H1 (cell line): ENCODE results near the gene LRRC3C. TPM values are rescaled to one million over a fixed set of nuclear protein-coding genes. Genes with fewer than 3 reads are reported as not detected.

Experiments
- CTCF ChIA-PET: fragments of 300-600 bp; sonication (Branson Sonifier 250); formaldehyde crosslinking; loops from one replicate; lab custom pipeline; 2021; ENCODE audit not compliant: partially characterized antibody; lab: Charles Lee
- POLR2A ChIA-PET: fragments of 300-600 bp; sonication (Branson Sonifier 250); formaldehyde crosslinking; loops from one replicate; lab custom pipeline; 2021; ENCODE audit warnings: inconsistent platforms; ENCODE audit not compliant: partially characterized antibody; lab: Charles Lee
- DNase-seq, 2 experiments: peaks; one replicate each; pipeline versions ENCODE4 v3.0.0 to v3.0.0-alpha.2; 2010 to 2022; ENCODE audit warnings: low spot score in 2 of 2, low read depth in 1 of 2, mixed read lengths in 1 of 2
- FAIRE-seq: peaks from 2 replicates; lab custom pipeline; 2011; peaks lifted over from hg19 to GRCh38; lab: Jason Lieb, UNC
- H2AFZ ChIP-seq: 2 replicates; pipeline ENCODE4 v1.8.1; 2012; ENCODE audit warnings: low read length, inconsistent platforms
- H2AK5ac ChIP-seq: 2 replicates; pipeline ENCODE4 v1.6.1; 2013; ENCODE audit warnings: low read depth, low read length
- H2BK120ac ChIP-seq: replicated peaks from 2 replicates; pipeline ENCODE3; 2013; ENCODE audit warnings: low read depth, low read length, inconsistent platforms
- H2BK12ac ChIP-seq: 2 replicates; pipeline ENCODE4 v1.6.1; 2013; ENCODE audit warnings: low read depth, low read length
- H2BK15ac ChIP-seq: 2 replicates; pipeline ENCODE4 v1.6.1; 2013; ENCODE audit warnings: low read length
- H2BK20ac ChIP-seq: 2 replicates; pipeline ENCODE4 v1.6.1; 2013; ENCODE audit warnings: low read length
- H2BK5ac ChIP-seq: 2 replicates; pipeline ENCODE4 v1.6.1; 2013; ENCODE audit warnings: low read depth, low read length
- H3K14ac ChIP-seq: 2 replicates; pipeline ENCODE4 v1.6.1; 2013; ENCODE audit warnings: inconsistent platforms; ENCODE audit not compliant: insufficient read length
- H3K18ac ChIP-seq: 2 replicates; pipeline ENCODE4 v1.6.1; 2013; ENCODE audit warnings: low read length; ENCODE audit errors: extremely low read depth
- H3K23ac ChIP-seq: 2 replicates; pipeline ENCODE4 v1.6.1; 2013; ENCODE audit warnings: inconsistent platforms; ENCODE audit not compliant: insufficient read length
- H3K23me2 ChIP-seq: 2 replicates; pipeline ENCODE4 v1.6.1; 2013; ENCODE audit warnings: low read depth, low read length
- H3K27ac ChIP-seq: 2 replicates; pipeline ENCODE4 v1.6.1; 2011; ENCODE audit warnings: low read depth, low read length, inconsistent platforms
- H3K27me3 ChIP-seq, 4 experiments: replicated peaks in 1 of 4; 1 replicate in 1 of 4; 2 replicates in 3 of 4; pipeline versions ENCODE4 v1.6.1 to v1.8.1; 2011 to 2013; ENCODE audit warnings: low read length in 3 of 4, mild to moderate bottlenecking in 3 of 4, inconsistent platforms in 2 of 4, mixed read lengths in 2 of 4, moderate library complexity in 1 of 4; ENCODE audit not compliant: control insufficient read depth in 3 of 4, insufficient read depth in 3 of 4; ENCODE audit errors: extremely low read depth in 1 of 4
- H3K36me3 ChIP-seq, 4 experiments: 2 replicates each; pipeline versions ENCODE4 v1.6.1 to v1.8.1; 2011 to 2013; ENCODE audit warnings: mild to moderate bottlenecking in 4 of 4, low read length in 3 of 4, moderate library complexity in 2 of 4, control low read depth in 1 of 4, inconsistent platforms in 1 of 4; ENCODE audit not compliant: insufficient read depth in 4 of 4, control insufficient read depth in 2 of 4
- H3K4ac ChIP-seq: replicated peaks from 2 replicates; pipeline ENCODE3; 2013; ENCODE audit warnings: low read length, low read depth, mixed read lengths, inconsistent platforms; ENCODE audit not compliant: insufficient read length
- H3K4me1 ChIP-seq, 4 experiments: replicated peaks in 1 of 4; 1 replicate in 1 of 4; 2 replicates in 3 of 4; pipeline versions ENCODE4 v1.6.1 to v1.8.1; 2011 to 2013; ENCODE audit warnings: low read length in 3 of 4, inconsistent platforms in 2 of 4, mixed read lengths in 1 of 4; ENCODE audit not compliant: insufficient read depth in 4 of 4, control insufficient read depth in 3 of 4
- H3K4me2 ChIP-seq, 2 experiments: 2 replicates each; pipeline versions ENCODE4 v1.6.1 to v1.8.1; 2011 to 2013; ENCODE audit warnings: low read depth in 2 of 2, low read length in 2 of 2, control low read depth in 1 of 2, inconsistent platforms in 1 of 2, mild to moderate bottlenecking in 1 of 2; ENCODE audit not compliant: insufficient read depth in 1 of 2
- H3K4me3 ChIP-seq, 4 experiments: fragments of 200-600, 300-600 bp in 1 of 4; sonication (generic), shearing (Covaris generic), sonication (Bioruptor Twin) in 1 of 4; 2 replicates each; pipeline versions ENCODE4 v1.5.1 to v1.8.1; 2011 to 2016; ENCODE audit warnings: low read length in 4 of 4, low read depth in 3 of 4, control low read depth in 2 of 4, inconsistent platforms in 2 of 4, mild to moderate bottlenecking in 2 of 4, mixed read lengths in 1 of 4, moderate library complexity in 1 of 4; ENCODE audit not compliant: insufficient read depth in 2 of 4; ENCODE audit errors: extremely low read depth in 1 of 4
- H3K56ac ChIP-seq: replicated peaks from 2 replicates; pipeline ENCODE3; 2013; ENCODE audit warnings: low read depth, mild to moderate bottlenecking, mixed read lengths, low read length, inconsistent platforms; ENCODE audit not compliant: insufficient read length
- H3K79me1 ChIP-seq: 2 replicates; pipeline ENCODE4 v1.6.1; 2013; ENCODE audit warnings: low read depth, low read length, control low read depth
- H3K79me2 ChIP-seq, 2 experiments: 2 replicates each; pipeline versions ENCODE4 v1.6.1 to v1.8.1; 2012 to 2013; ENCODE audit warnings: low read length in 2 of 2, mild to moderate bottlenecking in 2 of 2, inconsistent platforms in 1 of 2; ENCODE audit not compliant: insufficient read depth in 2 of 2, control insufficient read depth in 1 of 2
- H3K9ac ChIP-seq, 4 experiments: replicated peaks in 1 of 4; 1 replicate in 1 of 4; 2 replicates in 3 of 4; pipeline versions ENCODE4 v1.6.1 to v1.8.1; 2011 to 2013; ENCODE audit warnings: low read depth in 3 of 4, low read length in 3 of 4, control low read depth in 2 of 4, mild to moderate bottlenecking in 2 of 4, moderate library complexity in 2 of 4, inconsistent platforms in 1 of 4; ENCODE audit errors: extremely low read depth in 1 of 4
- H3K9me3 ChIP-seq, 2 experiments: 2 replicates each; pipeline versions ENCODE4 v1.6.1 to v1.8.1; 2012 to 2013; ENCODE audit warnings: mild to moderate bottlenecking in 2 of 2, moderate library complexity in 2 of 2, control low read depth in 1 of 2, inconsistent platforms in 1 of 2, low read depth in 1 of 2, low read length in 1 of 2, mixed read lengths in 1 of 2; ENCODE audit not compliant: insufficient read depth in 2 of 2
- H4K20me1 ChIP-seq, 2 experiments: replicated peaks in 1 of 2; 2 replicates each; pipeline versions ENCODE3 to v1.8.1; 2011 to 2013; ENCODE audit warnings: inconsistent platforms in 2 of 2, low read length in 2 of 2, mild to moderate bottlenecking in 1 of 2; ENCODE audit not compliant: insufficient read depth in 2 of 2, control insufficient read depth in 1 of 2
- H4K5ac ChIP-seq: 2 replicates; pipeline ENCODE4 v1.6.1; 2013; ENCODE audit warnings: low read length, low read depth, mixed read lengths, inconsistent platforms; ENCODE audit not compliant: insufficient read length
- H4K8ac ChIP-seq: 2 replicates; pipeline ENCODE4 v1.8.0; 2013; ENCODE audit warnings: mild to moderate bottlenecking, moderate library complexity, low read length, inconsistent platforms; ENCODE audit not compliant: insufficient read depth; ENCODE audit errors: extremely low read depth
- H4K91ac ChIP-seq: replicated peaks from 2 replicates; pipeline ENCODE3; 2013; ENCODE audit warnings: low read length, mixed read lengths, inconsistent platforms; ENCODE audit not compliant: insufficient read length
- JUN ChIP-seq: IDR thresholded peaks from 2 replicates; pipeline ENCODE4 v1.6.1; 2011; ENCODE audit warnings: low read depth, mild to moderate bottlenecking, improper control_type of control experiment, low read length
- PHF8 ChIP-seq: fragments of 200-600 bp; sonication (generic); conservative IDR thresholded peaks from 2 replicates; pipeline ENCODE4 v1.7.1; 2012; ENCODE audit warnings: low read depth, mild to moderate bottlenecking, inconsistent platforms, low read length, moderate library complexity
- SIN3A ChIP-seq, 2 experiments: IDR thresholded peaks in 1 of 2; conservative IDR thresholded peaks in 1 of 2; 2 replicates each; pipeline ENCODE4 v1.6.1; 2011 to 2012; ENCODE audit warnings: low read length in 2 of 2, improper control_type of control experiment in 1 of 2, low read depth in 1 of 2, mild to moderate bottlenecking in 1 of 2
- WGBS, 2 experiments: shearing (Covaris generic) in 1 of 2; methylation state at CpG; one replicate each; pipeline versions ENCODE4 v1.1.6 to v1.1.7; 2013 to 2015; ENCODE audit warnings: low lambda C conversion rate in 2 of 2, mixed read lengths in 2 of 2, inconsistent platforms in 1 of 2, low coverage in 1 of 2, missing lambda C conversion rate in 1 of 2; ENCODE audit not compliant: insufficient replicate concordance in 2 of 2, insufficient coverage in 1 of 2, insufficient read length in 1 of 2; ENCODE audit errors: extremely low coverage in 1 of 2, missing lambda C conversion rate in 1 of 2; 5-methylcytosine and 5-hydroxymethylcytosine counted together
- polyA plus RNA-seq, 7 experiments: library from polyadenylated mRNA; depleted of rRNA in 3 of 7; stranded (reverse) in 5 of 7; unstranded in 2 of 7; fragments of >200 nt in 5 of 7; fragments of 200-250 nt in 2 of 7; gene quantifications; 1 replicate in 5 of 7; 2 replicates in 1 of 7; 4 replicates in 1 of 7; pipeline versions ENCODE4 v1.2.1 to v1.2.3, GENCODE V29; 2011 to 2013; ENCODE audit warnings: missing spikeins in 2 of 7, mixed read lengths in 2 of 7
- total RNA-seq: library from RNA; stranded (reverse); fragmentation: NEBNext Ultra II Directional; extraction: Animal tissue kit (Norgen Biotek cat#: 25700); gene quantifications from 2 replicates; pipeline ENCODE4 v1.2.1, GENCODE V29; 2021
- TF ChIP-seq, protein P1 (sequence below), 3 experiments: IDR thresholded peaks; 1 replicate in 2 of 3; 2 replicates in 1 of 3; pipeline versions ENCODE4 v1.5.1 to v1.6.1; 2011; ENCODE audit warnings: low read length in 3 of 3, mild to moderate bottlenecking in 3 of 3, inconsistent platforms in 2 of 3, low read depth in 1 of 3, moderate library complexity in 1 of 3; ENCODE audit not compliant: insufficient read depth in 1 of 3; ENCODE audit errors: control extremely low read depth in 1 of 3
- TF ChIP-seq, protein P2 (sequence below): IDR thresholded peaks from 2 replicates; pipeline ENCODE4 v1.6.1; 2011; ENCODE audit warnings: low read depth, mild to moderate bottlenecking, low read length; ENCODE audit not compliant: insufficient read depth

The LRRC3C gene
- total and polyA plus RNA-seq, 2 of the 8 experiments (the other 6 are each of a cell fraction or from before 2014, with no cell fraction given): not detected

DNA sequence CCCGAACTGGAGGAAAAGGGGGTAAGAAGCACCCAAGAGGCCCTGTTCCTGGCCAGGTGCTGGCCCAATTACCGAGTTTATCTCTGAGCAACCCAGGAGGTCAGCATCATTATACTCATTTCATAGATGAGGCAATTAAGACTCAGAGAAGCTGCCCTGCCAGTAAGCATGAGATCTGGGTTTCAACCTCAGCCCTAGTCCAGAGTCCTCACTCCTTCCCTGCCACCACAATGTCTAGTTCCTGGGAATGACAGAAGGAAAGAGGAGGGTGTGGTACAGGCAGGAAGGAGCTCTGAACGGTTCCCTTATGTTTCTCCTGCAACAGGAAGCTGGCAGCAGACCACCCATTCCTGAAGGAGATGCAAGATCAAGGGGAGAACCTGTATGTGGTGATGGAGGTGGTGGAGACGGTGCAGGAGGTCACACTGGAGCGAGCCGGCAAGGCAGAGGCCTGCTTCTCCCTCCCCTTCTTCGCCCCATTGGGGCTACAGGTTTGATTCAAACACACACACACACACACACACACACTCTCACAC, 42.7 kb downstream of the LRRC3C start:
- no peaks in the 10 kb centered on the region for H3K9me3 ChIP-seq
- H2BK120ac ChIP-seq: no peak overlapping the region
- no peak overlapping the region for H2BK15ac ChIP-seq
- H2AFZ ChIP-seq: no peak overlapping the region
- no peak overlapping the region for H3K56ac ChIP-seq
- H3K36me3 ChIP-seq: no peaks in the 10 kb centered on the region
- no peak overlapping the region for H3K23ac ChIP-seq
- H4K5ac ChIP-seq: no peak overlapping the region
- DNase-seq (no peak), FAIRE-seq (no peak)
- H2AK5ac ChIP-seq: no peak overlapping the region
- no peaks in the 10 kb centered on the region for H3K23me2 ChIP-seq
- no peak overlapping the region for H3K4me2 ChIP-seq
- H2BK5ac ChIP-seq: no peak overlapping the region
- peak overlapping the region; percentile 11; the same call in 1 of the 2 replicates for H4K8ac ChIP-seq
- H3K27ac ChIP-seq: no peak overlapping the region
- H3K18ac ChIP-seq: no peak overlapping the region
- no peak overlapping the region; a peak in 1 of 7 replicates for H3K9ac ChIP-seq
- peaks cover 0 to 3% (median 1%) of the 10 kb centered on the region in 4 experiments; a peak in 3 of 7 replicates for H3K27me3 ChIP-seq
- ChIA-PET CTCF (interaction anchor here (1.1 to 11.9 kb wide), 4 partner anchors 10 to 124 kb away, joined by 3 to 96 read pairs (median 6); partner anchors contain the start of genes GSDMA and PSMD3), POLR2A (interaction anchor here (0.7 kb wide), 1 partner anchor 12 kb away, joined by 3 read pairs; no protein-coding TSS in a partner anchor)
- H3K14ac ChIP-seq: no peak overlapping the region
- H3K4me1 ChIP-seq: no peaks in the 10 kb centered on the region
- no peaks in the 10 kb centered on the region for H4K20me1 ChIP-seq
- H3K79me2 ChIP-seq: no peaks in the 10 kb centered on the region
- no peak overlapping the region for H4K91ac ChIP-seq
- 87% methylated on average over 6 of the region's 7 CpGs; no CpG with 5 or more reads in 1 of the 2 experiments for WGBS, 2 experiments
- no peak overlapping the region for H3K4me3 ChIP-seq
- no peak overlapping the region for H3K4ac ChIP-seq
- no peaks in the 10 kb centered on the region for H3K79me1 ChIP-seq
- H2BK12ac ChIP-seq: no peak overlapping the region
- no peak overlapping the region for H2BK20ac ChIP-seq
- TF ChIP-seq, protein P1, sequence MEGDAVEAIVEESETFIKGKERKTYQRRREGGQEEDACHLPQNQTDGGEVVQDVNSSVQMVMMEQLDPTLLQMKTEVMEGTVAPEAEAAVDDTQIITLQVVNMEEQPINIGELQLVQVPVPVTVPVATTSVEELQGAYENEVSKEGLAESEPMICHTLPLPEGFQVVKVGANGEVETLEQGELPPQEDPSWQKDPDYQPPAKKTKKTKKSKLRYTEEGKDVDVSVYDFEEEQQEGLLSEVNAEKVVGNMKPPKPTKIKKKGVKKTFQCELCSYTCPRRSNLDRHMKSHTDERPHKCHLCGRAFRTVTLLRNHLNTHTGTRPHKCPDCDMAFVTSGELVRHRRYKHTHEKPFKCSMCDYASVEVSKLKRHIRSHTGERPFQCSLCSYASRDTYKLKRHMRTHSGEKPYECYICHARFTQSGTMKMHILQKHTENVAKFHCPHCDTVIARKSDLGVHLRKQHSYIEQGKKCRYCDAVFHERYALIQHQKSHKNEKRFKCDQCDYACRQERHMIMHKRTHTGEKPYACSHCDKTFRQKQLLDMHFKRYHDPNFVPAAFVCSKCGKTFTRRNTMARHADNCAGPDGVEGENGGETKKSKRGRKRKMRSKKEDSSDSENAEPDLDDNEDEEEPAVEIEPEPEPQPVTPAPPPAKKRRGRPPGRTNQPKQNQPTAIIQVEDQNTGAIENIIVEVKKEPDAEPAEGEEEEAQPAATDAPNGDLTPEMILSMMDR (IDR thresholded peaks at IDR 0.05; ENCODE audit: control extremely low read depth in 1 of 3, insufficient read depth in 1 of 3, low read depth in 1 of 3, low read length in 3 of 3): no peak
- TF ChIP-seq SIN3A (conservative IDR thresholded peaks at IDR 0.05 in 1 of 2, IDR thresholded peaks at IDR 0.05 in 1 of 2; ENCODE audit: low read depth in 1 of 2, low read length in 2 of 2): no peak
- no peak for TF ChIP-seq JUN
- TF ChIP-seq PHF8: no peak
- TF ChIP-seq, protein P2, sequence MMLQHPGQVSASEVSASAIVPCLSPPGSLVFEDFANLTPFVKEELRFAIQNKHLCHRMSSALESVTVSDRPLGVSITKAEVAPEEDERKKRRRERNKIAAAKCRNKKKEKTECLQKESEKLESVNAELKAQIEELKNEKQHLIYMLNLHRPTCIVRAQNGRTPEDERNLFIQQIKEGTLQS: no peak
